Subcutaneous adipose tissue (tissue), 4 donors: Measurements from ENCODE around the gene CATSPERZ. TPM values are rescaled to one million over a fixed set of nuclear protein-coding genes. Genes with fewer than 3 reads are reported as not detected.

Experiments used
- CTCF ChIP-seq: fragments of 450-650 bp; IDR thresholded peaks from one replicate; pipeline ENCODE4 v1.5.1; 2016; ENCODE audit warnings: low read depth, mild to moderate bottlenecking, control low read depth, antibody characterized with exemption, moderate library complexity
- total RNA-seq, 4 donors: library from RNA; depleted of rRNA; stranded (reverse); fragments of >200 nt; gene quantifications; one replicate each; pipeline ENCODE4 v1.1.0, GENCODE V29; 2016

Gene CATSPERZ
- total RNA-seq, 4 donors from 2014 or later = not detected

- TF ChIP-seq CTCF = no peak
Measured at GRCh38 chr11:64265176-64266160, 34.7 kb upstream of the CATSPERZ start.

GRCh38 chr11:64266339-64266738, 33.8 kb upstream of the CATSPERZ start:
- TF ChIP-seq CTCF = no peak

DNA sequence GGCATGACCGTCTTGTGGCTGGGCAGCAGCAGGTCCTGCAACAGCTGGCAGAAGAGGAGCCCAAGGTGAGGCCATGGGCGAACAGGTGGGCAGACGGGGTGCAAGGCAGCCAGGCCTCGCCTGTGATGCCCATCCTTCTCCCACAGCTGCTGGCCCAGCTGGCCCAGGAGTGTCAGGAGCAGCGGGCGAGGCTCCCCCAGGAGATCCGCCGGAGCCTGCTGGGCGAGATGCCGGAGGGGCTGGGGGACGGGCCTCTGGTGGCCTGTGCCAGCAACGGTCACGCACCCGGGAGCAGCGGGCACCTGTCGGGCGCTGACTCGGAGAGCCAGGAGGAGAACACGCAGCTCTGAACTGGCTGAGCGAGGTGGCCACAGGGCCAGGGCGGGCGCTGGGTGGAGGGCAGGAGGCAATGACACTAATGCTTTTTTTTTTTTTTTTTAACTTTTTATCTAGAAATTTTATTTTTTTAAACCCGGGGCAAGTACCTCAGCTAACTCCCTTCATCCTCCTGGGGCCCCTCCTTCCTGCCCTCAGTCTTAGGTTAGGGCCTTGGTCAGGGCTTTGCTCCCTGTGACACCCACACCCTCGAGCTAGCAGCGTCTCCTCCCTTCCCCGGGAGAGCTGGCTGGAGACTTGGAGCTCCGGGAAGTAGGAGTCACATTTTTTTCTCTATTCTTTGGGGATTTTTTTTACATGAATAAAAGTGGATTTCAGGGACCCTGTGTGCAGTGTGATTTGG, 32.8 kb upstream of the CATSPERZ start:
- TF ChIP-seq CTCF = no peak

DNA sequence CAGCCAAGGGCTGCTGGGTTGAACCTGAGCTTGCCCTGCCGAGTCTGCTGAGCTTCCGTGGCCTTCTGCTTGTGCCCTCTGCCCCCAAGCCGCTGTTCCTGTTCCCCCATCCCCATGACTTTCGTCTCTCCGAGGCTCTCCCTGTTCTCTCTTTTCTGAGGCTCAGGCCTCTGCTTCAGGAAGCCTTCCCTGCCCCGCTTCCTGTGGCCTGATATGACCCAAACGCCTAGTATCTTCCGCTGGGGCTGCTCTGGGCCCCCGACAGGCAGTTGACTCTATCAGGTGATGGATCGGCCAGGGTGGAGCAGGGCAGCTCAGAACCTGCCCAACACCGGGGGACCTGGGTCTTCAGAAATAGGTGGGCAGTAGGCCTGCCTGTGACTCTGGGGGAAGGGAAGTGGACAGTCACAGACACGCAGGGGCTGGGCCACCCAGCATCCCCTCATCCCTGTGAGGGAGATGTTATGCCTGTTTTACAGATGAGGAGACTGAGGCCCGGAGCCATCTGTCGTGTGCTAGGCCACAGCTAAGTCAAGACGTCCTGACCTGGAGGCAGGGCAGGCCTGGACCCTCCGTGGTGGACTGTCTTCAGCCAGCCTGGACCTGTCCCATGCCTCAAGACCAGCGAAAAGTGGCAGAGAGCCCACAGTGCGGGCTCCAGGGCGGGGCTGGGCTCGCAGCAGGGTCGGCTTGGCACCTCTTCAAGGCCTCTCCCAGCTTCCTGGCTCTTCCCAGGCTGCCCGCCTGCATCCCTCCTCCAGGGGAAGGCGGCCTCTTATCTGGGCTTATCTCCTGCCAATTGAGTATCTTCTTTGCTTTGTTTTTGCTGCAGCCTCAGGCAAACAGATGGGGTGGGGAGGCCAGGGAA, 31.9 kb upstream of the CATSPERZ start:
- TF ChIP-seq CTCF = no peak

- no peak for TF ChIP-seq CTCF
Measured at GRCh38 chr11:64268893-64269539, 31.1 kb upstream of the CATSPERZ start.

DNA sequence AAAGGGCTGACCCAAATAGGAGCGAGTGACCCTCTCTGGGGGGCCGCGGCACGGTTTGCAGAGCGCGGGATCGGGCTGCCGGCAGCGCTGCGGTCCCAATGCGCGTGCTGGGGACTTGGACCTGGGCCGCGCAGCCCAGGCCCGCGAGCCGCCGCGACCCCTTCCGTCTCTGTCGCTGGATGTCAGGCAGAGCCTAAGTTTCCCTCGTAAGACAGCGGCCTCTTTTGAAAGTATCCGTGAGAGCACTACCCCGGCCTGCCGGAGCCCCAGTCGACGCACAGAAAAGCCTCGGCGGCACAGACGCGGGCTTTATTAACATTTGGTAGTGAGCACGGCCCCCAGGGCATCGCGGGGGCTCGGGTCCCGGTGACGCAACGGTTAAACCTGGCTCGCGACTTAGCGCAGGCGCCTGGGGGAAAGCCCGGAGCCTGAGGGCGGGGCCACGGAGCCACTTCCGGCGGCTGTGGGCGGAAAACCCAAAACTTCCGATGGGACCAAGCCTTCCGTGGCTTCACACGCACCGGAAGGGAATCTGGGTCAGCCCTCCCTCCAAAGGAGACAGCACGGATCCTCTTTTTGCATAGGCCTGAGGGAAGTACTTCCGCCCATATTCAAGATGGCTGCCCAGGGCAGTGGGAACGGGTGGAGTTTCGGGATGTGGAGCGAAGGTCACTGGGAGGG, 30.5 kb upstream of the CATSPERZ start:
- no peak for TF ChIP-seq CTCF
